Retinal pigment epithelial cell (primary cell): ENCODE measurements around the gene SBK3.

ENCODE experiments used
- DNase-seq: peaks from one replicate; pipeline ENCODE4 v3.0.0-alpha.2; 2010; ENCODE audit warnings: low read depth
- H3K4me3 ChIP-seq: 2 replicates; pipeline ENCODE4 v1.5.1; 2011; ENCODE audit warnings: mild to moderate bottlenecking, low read length, control low read depth, moderate library complexity
- CTCF ChIP-seq: conservative IDR thresholded peaks from 2 replicates; pipeline ENCODE4 v1.5.1; 2011; ENCODE audit warnings: low read depth, low read length, control low read depth, inconsistent platforms

The SBK3 gene

GRCh38 chr19:55552206-55552605 is 6.9 kb upstream of the SBK3 start:
- DNase-seq, result no peak
- no peak for TF ChIP-seq CTCF
- H3K4me3 ChIP-seq, result no peak overlapping the region

- no peak for TF ChIP-seq CTCF
- H3K4me3 ChIP-seq, result no peak overlapping the region
- DNase-seq, result no peak
These were observed 4.9 kb upstream of the SBK3 start for GRCh38 chr19:55550321-55550650.

- H3K4me3 ChIP-seq, result peak overlapping the region; percentile 4
- no peak for TF ChIP-seq CTCF
- DNase-seq, result peak; percentile 68
These were observed 4.4 kb upstream of the SBK3 start for GRCh38 chr19:55549500-55550320.

- no peak for TF ChIP-seq CTCF
- DNase-seq, result no peak
- H3K4me3 ChIP-seq, result no peak overlapping the region
These were observed 1.7 kb upstream of the SBK3 start for GRCh38 chr19:55546822-55547614.

- no peak overlapping the region for H3K4me3 ChIP-seq
- no peak for TF ChIP-seq CTCF
- no peak for DNase-seq
These were observed 668 bp upstream of the SBK3 start for GRCh38 chr19:55546011-55546410.

- no peak overlapping the region for H3K4me3 ChIP-seq
- DNase-seq, result no peak
- no peak for TF ChIP-seq CTCF
These were observed 435 bp downstream of the SBK3 start for GRCh38 chr19:55544776-55545439.
